NCI-H526 (cell line): ENCODE results near the gene PPM1K.

Source experiments
- DNase-seq, 2 experiments: peaks; one replicate each; lab custom pipeline; 2025; lab: John Stamatoyannopoulos, UW

Gene PPM1K

GRCh38 chr4:88276952-88277710 lies 7.2 kb downstream of the PPM1K start:
- no peak for DNase-seq

DNA sequence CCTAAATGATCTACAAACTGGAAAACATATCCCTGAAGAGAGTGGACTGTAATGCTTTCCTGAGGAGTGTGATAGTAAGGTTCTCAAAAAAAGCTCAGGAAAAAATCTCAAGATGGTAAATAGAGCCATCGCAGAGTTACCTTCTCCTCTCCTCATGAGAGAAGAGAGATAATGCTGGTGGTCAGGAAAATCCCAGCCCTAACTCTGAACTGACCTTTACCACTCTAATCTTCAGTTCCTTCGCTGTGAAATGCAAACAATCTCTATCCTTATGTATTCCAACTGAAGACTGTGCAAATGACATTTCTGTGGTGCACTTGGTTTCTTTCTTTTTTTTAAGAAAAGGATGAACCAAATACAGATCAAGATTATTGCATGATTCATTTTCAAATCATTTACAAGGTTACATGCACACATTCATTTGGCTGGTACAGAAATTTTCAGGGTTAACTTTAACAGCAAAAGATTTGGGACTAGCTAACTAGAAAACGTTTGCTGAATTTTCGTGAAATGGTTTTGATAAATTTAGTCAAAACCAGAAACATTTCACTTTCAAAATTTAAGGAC lies 8.3 kb downstream of the PPM1K start:
- no peak for DNase-seq

DNA sequence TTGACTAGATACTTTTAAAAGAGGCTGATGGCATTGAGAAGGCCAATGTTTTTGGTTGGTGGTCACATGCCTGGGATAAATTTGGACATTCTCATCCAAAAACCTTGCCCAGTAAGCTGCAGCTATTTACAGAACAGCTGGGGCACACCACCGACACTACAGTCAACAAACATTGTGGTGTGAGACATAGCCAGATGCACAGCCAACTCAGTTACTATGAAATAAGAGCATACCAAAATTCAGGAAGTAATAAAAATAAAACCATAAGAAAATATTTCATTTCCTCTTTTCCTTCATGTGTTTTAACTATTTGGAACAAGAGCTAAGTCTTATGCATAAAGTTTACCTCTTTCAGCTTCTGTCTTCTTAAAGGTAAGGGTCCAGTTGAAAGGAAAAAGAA lies 8.8 kb downstream of the PPM1K start:
- no peak for DNase-seq

DNA sequence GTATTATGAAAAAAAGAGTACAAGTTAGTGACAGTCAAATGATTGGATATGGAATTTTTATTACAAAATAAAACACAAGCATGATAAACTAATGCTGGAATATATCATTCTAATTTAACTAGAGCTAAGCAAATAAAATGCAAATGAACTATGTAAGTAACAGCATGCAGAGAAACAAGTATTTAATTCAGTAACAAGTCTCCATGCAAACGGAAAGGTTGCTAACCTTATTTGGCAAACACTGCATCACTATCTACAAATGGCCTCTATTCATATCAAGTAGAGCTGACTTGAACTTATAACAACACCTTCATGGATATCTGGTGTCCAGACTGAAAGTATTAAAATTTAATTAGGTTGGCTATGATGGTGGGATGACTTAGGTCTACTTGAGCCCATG lies 15.4 kb downstream of the PPM1K start:
- peak; percentile 45 to 65 for DNase-seq

DNA sequence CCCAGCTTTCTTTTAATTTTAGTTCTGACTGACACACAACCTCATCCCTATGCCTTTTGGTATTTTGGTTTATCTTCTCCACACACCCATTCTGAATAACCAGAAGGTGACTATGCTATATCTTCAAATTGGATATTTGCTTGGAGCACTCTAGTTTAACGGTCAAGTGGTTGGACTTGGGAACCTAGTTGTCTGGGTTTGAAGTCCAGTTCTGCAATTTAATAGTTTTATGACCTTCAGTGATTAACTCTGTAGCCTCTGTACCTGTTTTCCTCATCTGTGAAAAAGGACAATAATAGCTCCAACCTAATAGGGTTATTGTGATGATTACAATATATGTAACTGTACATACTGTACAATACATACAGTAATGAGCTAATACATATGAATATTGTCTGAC lies 20.0 kb downstream of the PPM1K start:
- DNase-seq = no peak

GRCh38 chr4:88257726-88258125 lies 26.6 kb downstream of the PPM1K start:
- DNase-seq = no peak

DNA sequence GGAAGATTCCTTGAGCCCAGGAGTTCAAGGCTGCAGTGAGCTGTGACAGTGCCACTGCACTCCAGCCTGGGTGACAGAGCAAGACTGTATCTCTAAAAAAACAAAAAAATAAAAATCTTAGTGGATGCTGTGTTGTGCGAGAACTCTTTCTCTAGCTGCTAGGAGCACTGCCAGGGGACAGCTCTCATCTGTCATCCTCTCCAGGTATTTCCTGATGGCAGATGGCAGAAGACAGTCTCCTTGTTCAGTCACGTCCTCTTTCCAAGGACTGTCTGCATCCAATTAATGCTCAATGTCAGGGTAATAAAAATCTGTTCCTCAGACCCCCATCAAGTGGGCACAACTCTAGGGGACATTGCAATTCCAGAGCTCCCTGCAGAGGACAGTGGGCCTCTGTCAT lies 29.2 kb downstream of the PPM1K start:
- DNase-seq = no peak

GRCh38 chr4:88251924-88252323 lies 32.4 kb downstream of the PPM1K start:
- DNase-seq = no peak

DNA sequence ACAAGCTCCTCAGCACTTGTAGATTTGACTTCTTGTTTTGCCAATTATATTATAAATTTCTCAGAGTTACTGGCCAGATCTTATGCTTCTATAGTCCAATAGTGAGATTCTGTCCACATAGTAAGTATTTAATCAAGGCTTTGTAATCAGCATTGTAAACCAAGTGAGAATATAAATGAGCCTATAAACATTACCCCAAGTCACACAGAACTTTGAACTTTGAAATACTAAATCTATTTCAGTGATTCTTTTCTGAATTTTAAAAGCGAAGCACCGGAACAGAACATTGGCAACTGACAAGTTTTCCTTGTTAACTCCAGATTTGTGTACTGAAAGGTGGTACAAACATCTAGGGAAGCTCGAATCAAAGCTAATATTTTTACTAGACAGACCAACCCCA lies 37.2 kb downstream of the PPM1K start:
- DNase-seq = no peak

- no peak for DNase-seq
Observed at GRCh38 chr4:88246600-88246999, 37.8 kb downstream of the PPM1K start.

DNA sequence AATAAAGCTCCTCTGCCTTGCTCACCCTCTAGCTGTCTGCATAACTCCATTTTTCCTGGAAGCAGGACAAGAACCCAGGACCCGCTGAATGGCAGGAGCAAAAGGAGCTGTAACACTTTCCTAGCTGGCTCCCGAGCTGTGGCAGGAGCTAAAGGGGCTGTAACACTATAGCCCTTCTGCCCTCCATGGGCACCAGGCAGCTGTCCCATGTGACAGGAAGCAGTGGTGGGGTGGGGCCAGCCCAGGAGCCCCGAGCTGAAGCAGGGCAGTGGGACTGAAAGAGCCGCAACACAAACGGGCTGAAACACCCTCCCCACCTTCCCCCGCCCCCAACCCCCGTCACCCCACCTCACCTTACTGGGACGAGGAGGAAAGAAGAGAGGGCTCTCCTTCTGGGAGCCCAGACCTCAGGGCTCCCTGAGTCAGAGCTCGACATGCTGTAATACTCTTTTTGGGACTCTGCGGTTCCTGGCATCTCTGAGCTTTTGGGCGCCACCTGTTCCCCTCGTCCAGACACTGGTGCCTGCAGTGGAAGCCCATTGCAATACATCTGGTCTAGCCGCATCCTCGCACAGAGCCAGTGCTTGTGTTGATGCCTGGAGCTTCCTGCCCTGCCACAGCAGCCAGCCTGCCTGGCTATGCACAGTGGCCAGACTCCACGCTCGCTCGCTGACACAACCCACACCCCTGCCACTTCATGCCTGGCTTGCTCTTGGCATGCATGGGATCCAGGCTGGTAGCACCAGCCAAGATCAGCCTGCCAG lies 39.4 kb downstream of the PPM1K start:
- DNase-seq = no peak

DNA sequence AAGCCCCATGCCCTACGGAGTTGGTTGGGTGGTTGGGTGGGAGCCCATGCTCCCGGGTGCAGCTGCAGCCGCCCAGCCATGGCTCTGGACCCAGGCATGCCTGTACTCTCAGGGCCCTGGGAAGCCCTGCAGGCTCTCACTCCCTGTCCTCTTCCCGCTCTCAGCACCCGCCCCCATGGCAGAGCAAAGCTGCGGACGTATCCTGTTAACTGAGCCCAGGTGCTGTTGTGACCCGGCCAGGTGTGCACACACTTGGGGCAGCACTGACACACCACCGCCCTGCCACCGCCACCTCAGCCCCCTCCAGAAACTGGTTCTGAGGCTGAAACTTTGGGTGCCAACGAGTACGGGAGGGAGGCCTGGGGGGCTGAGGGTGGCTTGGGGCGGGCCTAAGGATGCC lies 40.3 kb downstream of the PPM1K start:
- no peak for DNase-seq

DNA sequence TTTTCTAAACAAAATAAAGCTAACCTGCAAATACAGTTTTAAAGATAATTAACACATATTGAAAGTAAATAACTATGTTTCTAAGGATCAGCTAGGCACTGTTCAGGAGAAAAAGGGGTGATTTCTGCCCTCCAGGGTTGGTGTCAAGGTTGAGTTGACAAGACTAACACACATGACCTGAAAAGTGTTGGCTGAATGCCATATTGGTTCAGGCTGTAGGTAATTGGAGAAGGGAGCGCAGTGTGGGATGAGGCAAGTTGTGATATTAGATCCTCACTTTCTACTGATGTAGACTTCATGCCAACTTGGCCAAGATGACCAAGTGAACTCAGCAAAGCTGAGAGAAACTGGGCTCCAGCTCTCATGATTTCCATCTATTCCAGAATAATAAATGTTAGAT lies 42.2 kb downstream of the PPM1K start:
- peak in 1 of 2 experiments; percentile 2 for DNase-seq

- DNase-seq = no peak
Observed at GRCh38 chr4:88240297-88240714, 44.1 kb downstream of the PPM1K start.

DNA sequence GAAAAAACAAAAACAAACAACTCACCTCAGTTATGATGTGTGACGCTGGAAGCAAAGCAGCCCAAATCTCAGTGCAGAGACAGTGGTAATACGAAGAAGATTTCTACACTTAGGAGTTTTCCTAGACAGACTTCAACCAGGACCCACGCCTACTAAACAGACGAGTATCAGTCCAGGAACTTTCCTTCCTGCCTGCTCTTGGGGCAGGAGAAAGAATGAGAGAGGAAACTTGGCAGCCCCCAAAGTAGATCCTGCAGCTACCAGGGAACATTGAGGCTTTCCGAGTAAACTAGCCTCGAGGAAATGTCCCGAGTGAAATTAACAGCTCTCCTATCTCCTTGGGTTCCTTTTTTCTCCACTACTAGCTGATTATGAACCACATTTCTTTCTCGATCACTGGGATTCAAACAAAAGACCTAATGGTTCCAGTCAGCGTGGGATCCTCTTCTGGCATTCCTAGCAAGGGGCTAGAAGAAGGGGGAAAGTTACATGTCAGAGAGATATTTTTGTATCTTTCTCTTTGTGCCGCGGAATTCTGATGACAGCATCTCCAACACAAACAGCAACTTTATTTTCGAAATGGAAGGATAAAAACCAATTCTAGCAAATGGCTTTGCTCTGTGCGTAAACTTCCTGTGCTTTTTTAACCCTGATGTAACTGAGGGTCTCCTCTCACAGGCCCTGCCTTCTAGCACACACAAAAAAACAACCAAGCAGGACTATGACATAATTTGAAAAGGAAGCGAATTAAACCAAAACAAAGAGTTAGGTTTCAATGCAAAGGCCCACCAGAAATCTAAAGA lies 53.2 kb downstream of the PPM1K start:
- no peak for DNase-seq

GRCh38 chr4:88230461-88230891 lies 53.9 kb downstream of the PPM1K start:
- DNase-seq = no peak

DNA sequence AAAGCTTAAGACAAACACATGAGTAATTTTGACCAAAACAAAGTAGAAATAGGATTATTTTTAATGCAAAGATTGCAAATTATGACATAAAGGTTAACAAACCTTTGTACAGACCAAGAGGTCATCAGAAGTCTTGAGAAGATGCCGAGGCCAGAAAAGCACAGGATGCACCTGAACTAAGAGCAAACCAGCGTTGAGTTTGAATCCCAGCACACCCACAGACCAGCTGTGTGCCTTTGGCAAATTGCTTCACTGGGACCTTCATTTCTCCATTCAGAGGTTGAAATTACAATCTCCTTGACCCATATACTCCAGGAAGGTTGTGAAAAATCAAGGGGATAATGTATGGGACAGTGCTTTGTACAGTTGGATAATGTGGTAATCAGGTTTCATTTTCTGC lies 56.6 kb downstream of the PPM1K start:
- DNase-seq = no peak

- no peak for DNase-seq
Observed at GRCh38 chr4:88226143-88226542, 58.2 kb downstream of the PPM1K start.

DNA sequence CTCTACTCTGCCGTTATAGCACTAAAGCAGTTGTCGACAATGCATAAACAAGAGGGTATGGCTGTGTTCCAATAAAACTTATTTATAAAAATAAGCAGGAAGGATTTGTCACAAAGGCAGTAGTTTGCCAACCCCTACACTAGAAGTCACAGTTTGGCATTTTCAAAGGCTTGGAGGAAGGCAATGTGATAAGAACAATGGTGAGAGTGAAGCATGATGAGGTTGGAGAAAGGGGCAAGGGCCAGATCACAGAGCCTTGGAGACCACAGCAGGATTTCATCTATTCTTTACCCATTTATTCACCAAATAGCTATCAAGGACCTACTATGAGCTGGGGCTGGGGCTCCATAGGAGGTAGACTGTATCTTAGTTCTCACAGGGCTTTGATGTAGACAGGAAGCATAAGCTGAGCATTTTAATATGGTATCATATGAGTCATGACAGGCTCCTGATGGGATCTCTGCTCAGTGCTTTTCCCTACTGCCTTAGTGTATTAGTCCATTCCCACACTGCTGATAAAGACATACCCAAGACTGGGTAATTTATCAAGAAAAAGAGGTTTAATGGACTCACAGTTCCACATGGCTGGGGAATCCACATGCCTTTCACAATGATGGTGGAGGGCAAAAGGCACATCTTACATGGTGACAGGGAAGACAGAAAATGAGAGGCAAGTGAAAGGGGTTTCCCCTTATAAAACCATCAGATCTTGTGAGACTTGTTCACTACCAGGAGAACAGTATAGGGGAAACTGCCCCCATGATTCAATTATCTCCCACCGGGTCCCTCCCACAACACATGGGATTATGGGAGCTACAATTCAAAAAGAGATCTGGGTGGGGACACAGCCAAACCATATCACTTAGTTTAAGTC lies 58.9 kb downstream of the PPM1K start:
- DNase-seq = no peak

DNA sequence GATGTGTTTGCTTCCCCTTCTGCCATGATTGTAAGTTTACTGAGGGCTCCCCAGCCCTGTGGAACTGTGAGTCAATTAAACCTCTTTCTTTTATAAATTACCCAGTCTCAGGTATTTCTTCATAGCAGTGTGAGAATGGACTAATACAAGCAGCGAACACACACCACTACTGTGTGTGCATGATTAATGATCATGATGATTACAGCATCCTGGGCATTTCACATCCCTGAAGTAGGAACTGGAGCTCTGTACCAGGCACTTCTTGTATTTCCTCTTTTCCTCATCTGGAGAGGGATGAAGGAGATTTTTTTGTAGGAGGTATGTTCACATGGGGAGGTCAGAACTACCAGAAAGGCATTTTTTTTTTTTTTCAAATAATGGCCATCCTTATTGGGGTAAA lies 60.8 kb downstream of the PPM1K start:
- DNase-seq = no peak

- DNase-seq = peak; percentile 13 to 55
Observed at GRCh38 chr4:88219099-88219498, 65.3 kb downstream of the PPM1K start.
